SK-N-SH (cell line): ENCODE results near the gene CCL26. TPM values are rescaled to one million over a fixed set of nuclear protein-coding genes. Genes with fewer than 3 reads are reported as not detected.

ENCODE experiments used
- CTCF ChIA-PET: fragments of 300-600, 350-600 bp; formaldehyde crosslinking; extraction: SDS; loops from one replicate; lab custom pipeline; 2021; lab: Yijun Ruan, JAX
- POLR2A ChIA-PET: fragments of 350-600 bp; sonication (Branson Sonifier 250); formaldehyde crosslinking; extraction: SDS; loops from one replicate; lab custom pipeline; 2020; ENCODE audit warnings: antibody characterized with exemption, inconsistent platforms; lab: Yijun Ruan, JAX
- DNase-seq: peaks from one replicate; pipeline ENCODE4 v3.0.0; 2012
- H2AFZ ChIP-seq: fragments of 200-600 bp; sonication (generic); 2 replicates; pipeline ENCODE4 v1.8.1; 2016; ENCODE audit warnings: antibody characterized with exemption, mild to moderate bottlenecking, low read depth
- H3F3A ChIP-seq: fragments of 200-600 bp; sonication (generic); replicated peaks from 2 replicates; pipeline ENCODE3; 2016; ENCODE audit warnings: antibody characterized with exemption, mild to moderate bottlenecking; ENCODE audit not compliant: insufficient read depth
- H3K27ac ChIP-seq, 2 experiments: fragments of 200-500 bp in 1 of 2; fragments of 200-600 bp in 1 of 2; sonication (Bioruptor generic) in 1 of 2; sonication (generic), shearing (Covaris generic) in 1 of 2; 2 replicates each; pipeline versions ENCODE4 v1.5.1 to v1.6.1; 2014 to 2016; ENCODE audit warnings: low read depth in 2 of 2, inconsistent platforms in 1 of 2, low read length in 1 of 2, mild to moderate bottlenecking in 1 of 2, mixed read lengths in 1 of 2
- H3K27me3 ChIP-seq: fragments of 200-600 bp; sonication (generic), shearing (Covaris generic); 2 replicates; pipeline ENCODE4 v1.6.1; 2016; ENCODE audit warnings: mixed run types; ENCODE audit not compliant: insufficient read depth
- H3K36me3 ChIP-seq, 2 experiments: fragments of 200-500 bp in 1 of 2; fragments of 200-600 bp in 1 of 2; sonication (Bioruptor generic) in 1 of 2; sonication (generic) in 1 of 2; replicated peaks in 1 of 2; 2 replicates each; pipeline versions ENCODE3 to v1.5.1; 2014 to 2016; ENCODE audit warnings: low read length in 1 of 2, mild to moderate bottlenecking in 1 of 2; ENCODE audit not compliant: insufficient read depth in 2 of 2, control insufficient read depth in 1 of 2
- H3K4me1 ChIP-seq, 2 experiments: fragments of 200-500 bp in 1 of 2; fragments of 200-600 bp in 1 of 2; sonication (Bioruptor generic) in 1 of 2; sonication (generic), shearing (Covaris generic) in 1 of 2; 2 replicates each; pipeline versions ENCODE4 v1.5.1 to v1.6.1; 2014 to 2016; ENCODE audit warnings: low read depth in 1 of 2, low read length in 1 of 2, mixed run types in 1 of 2; ENCODE audit not compliant: insufficient read depth in 2 of 2, control insufficient read depth in 1 of 2
- H3K4me2 ChIP-seq: fragments of 200-600 bp; sonication (generic), shearing (Covaris generic); 2 replicates; pipeline ENCODE4 v1.6.1; 2017; ENCODE audit warnings: mixed run types
- H3K4me3 ChIP-seq, 2 experiments: fragments of 200-500 bp in 1 of 2; fragments of 200-600 bp in 1 of 2; sonication (Bioruptor generic) in 1 of 2; sonication (generic), shearing (Covaris generic) in 1 of 2; 2 replicates each; pipeline versions ENCODE4 v1.5.1 to v1.8.1; 2014 to 2016; ENCODE audit warnings: low read depth in 2 of 2, inconsistent platforms in 1 of 2, low read length in 1 of 2, mild to moderate bottlenecking in 1 of 2, mixed read lengths in 1 of 2, moderate library complexity in 1 of 2
- H3K79me2 ChIP-seq: fragments of 200-600 bp; sonication (generic); 2 replicates; pipeline ENCODE4 v1.8.1; 2017; ENCODE audit warnings: mild to moderate bottlenecking; ENCODE audit not compliant: insufficient read depth
- H3K9ac ChIP-seq: fragments of 200-600 bp; sonication (generic); 2 replicates; pipeline ENCODE4 v1.6.1; 2017; ENCODE audit warnings: mixed run types
- H3K9me2 ChIP-seq: fragments of 200-600 bp; sonication (generic); 2 replicates; pipeline ENCODE4 v1.6.1; 2017; ENCODE audit warnings: mixed run types
- H3K9me3 ChIP-seq: fragments of 200-600 bp; sonication (generic); 2 replicates; pipeline ENCODE4 v1.6.1; 2017; ENCODE audit warnings: mixed run types, mild to moderate bottlenecking, moderate library complexity
- H4K20me1 ChIP-seq: fragments of 200-600 bp; sonication (generic); 2 replicates; pipeline ENCODE4 v1.6.1; 2017; ENCODE audit warnings: mild to moderate bottlenecking, mixed run types; ENCODE audit not compliant: insufficient read depth
- ELF1 ChIP-seq: IDR thresholded peaks from 2 replicates; pipeline ENCODE4 v1.4.0; 2012
- FOSL2 ChIP-seq: IDR thresholded peaks from 2 replicates; pipeline ENCODE4 v1.4.0; 2012; ENCODE audit warnings: low read depth, mild to moderate bottlenecking, moderate library complexity, borderline replicate concordance
- GATA2 ChIP-seq: sonication (generic); formaldehyde crosslinking; IDR thresholded peaks from 2 replicates; pipeline ENCODE4 v1.5.0; 2020; ENCODE audit warnings: mild to moderate bottlenecking, missing genetic modification reagents
- RXRA ChIP-seq: IDR thresholded peaks from 2 replicates; pipeline ENCODE4 v1.4.0; 2012; ENCODE audit warnings: low read depth, mild to moderate bottlenecking, borderline replicate concordance
- TEAD4 ChIP-seq: IDR thresholded peaks from 2 replicates; pipeline ENCODE4 v1.4.0; 2012; ENCODE audit warnings: mild to moderate bottlenecking, borderline replicate concordance; ENCODE audit not compliant: insufficient read depth
- WGBS: methylation state at CpG from one replicate; pipeline ENCODE4 v1.1.6; 2017; ENCODE audit warnings: low lambda C conversion rate; 5-methylcytosine and 5-hydroxymethylcytosine counted together
- polyA plus RNA-seq, 3 experiments: library from polyadenylated mRNA; depleted of rRNA; stranded (reverse); fragments of >200 nt; gene quantifications; 2 replicates each; pipeline ENCODE4 v1.2.3, GENCODE V29; 2012
- TF ChIP-seq, protein P1 (sequence below): IDR thresholded peaks from 2 replicates; pipeline ENCODE4 v1.4.0; 2012; ENCODE audit warnings: low read depth, borderline replicate concordance
- TF ChIP-seq, protein P2 (sequence below): IDR thresholded peaks from 2 replicates; pipeline ENCODE4; 2012

Gene CCL26
- polyA plus RNA-seq, 1 of the 3 experiments (the other 2 are of a cell fraction): not detected

DNA sequence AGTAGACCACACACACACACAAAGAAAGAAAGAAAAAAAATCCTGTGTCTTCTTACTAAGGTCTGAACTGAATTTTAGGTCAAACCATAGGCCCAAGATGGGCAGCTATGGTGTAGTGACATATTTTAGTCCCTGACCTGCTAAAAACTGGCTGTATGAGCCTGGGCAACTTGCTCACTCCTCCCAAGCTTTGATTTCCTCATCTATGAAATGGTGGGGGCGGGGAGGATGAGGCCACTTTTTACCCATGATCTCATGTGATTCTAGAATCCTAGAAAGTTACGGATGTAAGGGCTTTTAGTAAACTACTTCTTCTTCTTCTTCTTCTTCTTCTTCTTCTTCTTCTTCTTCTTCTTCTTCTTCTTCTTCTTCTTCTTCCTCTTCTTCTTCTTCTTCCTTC is 47.7 kb upstream of the CCL26 start:
- Histone ChIP-seq H3K27me3 (peaks cover 5% of the 10 kb centered on the region), H3K27ac (no peak overlapping the region), H3K9ac (no peak overlapping the region), H2AFZ (no peak overlapping the region), H3K36me3 (no peaks in the 10 kb centered on the region), H3K4me1 (no peaks in the 10 kb centered on the region), H3K4me2 (no peak overlapping the region), H4K20me1 (no peaks in the 10 kb centered on the region), H3K4me3 (no peak overlapping the region), H3K79me2 (no peaks in the 10 kb centered on the region), H3K9me3 (no peaks in the 10 kb centered on the region), H3K9me2 (no peaks in the 10 kb centered on the region)
- WGBS: 53% methylated on average over 2 of the region's 2 CpGs
- ChIA-PET CTCF (no interaction called here), POLR2A (interaction anchor here (0.6 kb wide), 1 partner anchor 44 kb away, joined by 4 read pairs; no protein-coding TSS in a partner anchor)
- no peak for DNase-seq
- TF ChIP-seq, protein P1, sequence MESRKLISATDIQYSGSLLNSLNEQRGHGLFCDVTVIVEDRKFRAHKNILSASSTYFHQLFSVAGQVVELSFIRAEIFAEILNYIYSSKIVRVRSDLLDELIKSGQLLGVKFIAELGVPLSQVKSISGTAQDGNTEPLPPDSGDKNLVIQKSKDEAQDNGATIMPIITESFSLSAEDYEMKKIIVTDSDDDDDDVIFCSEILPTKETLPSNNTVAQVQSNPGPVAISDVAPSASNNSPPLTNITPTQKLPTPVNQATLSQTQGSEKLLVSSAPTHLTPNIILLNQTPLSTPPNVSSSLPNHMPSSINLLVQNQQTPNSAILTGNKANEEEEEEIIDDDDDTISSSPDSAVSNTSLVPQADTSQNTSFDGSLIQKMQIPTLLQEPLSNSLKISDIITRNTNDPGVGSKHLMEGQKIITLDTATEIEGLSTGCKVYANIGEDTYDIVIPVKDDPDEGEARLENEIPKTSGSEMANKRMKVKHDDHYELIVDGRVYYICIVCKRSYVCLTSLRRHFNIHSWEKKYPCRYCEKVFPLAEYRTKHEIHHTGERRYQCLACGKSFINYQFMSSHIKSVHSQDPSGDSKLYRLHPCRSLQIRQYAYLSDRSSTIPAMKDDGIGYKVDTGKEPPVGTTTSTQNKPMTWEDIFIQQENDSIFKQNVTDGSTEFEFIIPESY: no peak
- TF ChIP-seq ELF1: no peak
- no peak for TF ChIP-seq GATA2
- TF ChIP-seq TEAD4: no peak
- TF ChIP-seq, all 33 proteins: peak for 0
- H3F3A ChIP-seq: no peaks in the 10 kb centered on the region

DNA sequence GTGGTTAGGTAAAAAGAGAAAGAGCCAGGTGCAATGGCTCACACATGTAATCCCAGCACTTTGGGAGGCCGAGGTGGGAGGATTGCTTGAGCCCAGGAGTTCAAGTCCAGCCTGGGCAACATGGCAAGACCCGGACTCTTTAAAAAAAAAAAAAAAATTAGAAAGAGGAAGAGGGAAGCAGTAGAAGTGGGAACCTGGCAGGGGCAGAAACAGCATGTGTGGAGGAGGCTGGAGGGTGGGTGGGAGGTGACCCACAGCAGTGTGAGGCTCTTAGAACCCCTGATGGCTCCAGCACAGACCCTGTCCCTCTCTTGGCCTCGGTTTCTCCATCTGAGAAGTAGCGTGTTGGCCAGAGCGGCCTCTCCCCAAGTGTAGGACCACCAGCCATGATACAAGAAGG is 46.5 kb upstream of the CCL26 start:
- CTCF ChIA-PET: no interaction called here
- Histone ChIP-seq H3K4me2 (no peak overlapping the region), H4K20me1 (no peaks in the 10 kb centered on the region), H3K4me3 (no peak overlapping the region), H3K36me3 (no peaks in the 10 kb centered on the region), H3F3A (no peaks in the 10 kb centered on the region), H3K79me2 (no peaks in the 10 kb centered on the region), H3K9ac (no peak overlapping the region), H3K9me3 (no peaks in the 10 kb centered on the region), H3K9me2 (no peaks in the 10 kb centered on the region), H2AFZ (no peak overlapping the region), H3K4me1 (no peaks in the 10 kb centered on the region), H3K27ac (no peak overlapping the region), H3K27me3 (peaks cover 5% of the 10 kb centered on the region)
- no peak for DNase-seq
- POLR2A ChIA-PET: no interaction called here
- TF ChIP-seq, protein P2, sequence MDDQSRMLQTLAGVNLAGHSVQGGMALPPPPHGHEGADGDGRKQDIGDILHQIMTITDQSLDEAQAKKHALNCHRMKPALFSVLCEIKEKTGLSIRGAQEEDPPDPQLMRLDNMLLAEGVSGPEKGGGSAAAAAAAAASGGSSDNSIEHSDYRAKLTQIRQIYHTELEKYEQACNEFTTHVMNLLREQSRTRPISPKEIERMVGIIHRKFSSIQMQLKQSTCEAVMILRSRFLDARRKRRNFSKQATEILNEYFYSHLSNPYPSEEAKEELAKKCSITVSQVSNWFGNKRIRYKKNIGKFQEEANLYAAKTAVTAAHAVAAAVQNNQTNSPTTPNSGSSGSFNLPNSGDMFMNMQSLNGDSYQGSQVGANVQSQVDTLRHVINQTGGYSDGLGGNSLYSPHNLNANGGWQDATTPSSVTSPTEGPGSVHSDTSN: no peak
- WGBS: 58% methylated on average over 5 of the region's 5 CpGs

DNA sequence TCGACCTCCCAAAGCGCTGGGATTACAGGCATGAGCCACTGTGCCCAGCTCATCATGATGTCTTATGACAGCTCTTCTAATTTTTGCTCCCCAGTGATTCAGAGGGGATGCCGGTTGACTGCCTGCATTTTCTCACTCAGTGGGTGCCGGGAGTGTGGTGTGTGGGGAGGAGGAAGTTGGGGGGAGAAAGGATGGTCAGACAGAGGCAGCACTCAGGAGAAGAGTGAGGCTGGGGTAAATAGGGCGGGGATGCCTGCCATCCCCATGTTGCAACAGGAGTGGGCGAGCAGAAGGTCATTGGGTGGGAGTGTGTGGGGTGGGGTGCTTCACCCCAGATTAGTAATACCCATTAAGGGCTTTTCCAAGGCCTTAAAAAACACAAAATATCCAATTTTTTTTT is 45.1 kb upstream of the CCL26 start:
- DNase-seq: no peak
- no peaks in the 10 kb centered on the region; the same call in 1 of the 2 replicates for H3K27me3 ChIP-seq
- CTCF ChIA-PET: interaction anchor here (0.9 kb wide), 1 partner anchor 203 kb away, joined by 3 read pairs; no protein-coding TSS in a partner anchor
- POLR2A ChIA-PET: interaction anchor here (0.6 to 1.1 kb wide), 3 partner anchors 14 to 1406 kb away, joined by 3 read pairs; no protein-coding TSS in a partner anchor
- no peak overlapping the region for H3K4me3 ChIP-seq
- no peaks in the 10 kb centered on the region for H3K4me1 ChIP-seq
- WGBS: 65% methylated on average over 6 of the region's 6 CpGs
- no peaks in the 10 kb centered on the region for H3K9me2 ChIP-seq
- no peak overlapping the region for H3K9ac ChIP-seq
- no peaks in the 10 kb centered on the region for H3K79me2 ChIP-seq
- no peaks in the 10 kb centered on the region for H3K36me3 ChIP-seq
- no peaks in the 10 kb centered on the region for H4K20me1 ChIP-seq
- no peak for TF ChIP-seq RXRA
- TF ChIP-seq ELF1: no peak
- no peak for TF ChIP-seq FOSL2
- TF ChIP-seq, all 33 proteins: peak for 0
- H3F3A ChIP-seq: no peaks in the 10 kb centered on the region
- H3K9me3 ChIP-seq: no peaks in the 10 kb centered on the region
- no peak overlapping the region for H3K4me2 ChIP-seq
- no peak overlapping the region for H3K27ac ChIP-seq
- no peak overlapping the region for H2AFZ ChIP-seq
